Spleen (tissue), 7 donors: Measurements from ENCODE around the gene CRACR2A.

ENCODE experiments used
- POLR2AphosphoS5 ChIP-seq, 3 donors: sonication (generic); formaldehyde crosslinking; IDR thresholded peaks; one replicate each; pipeline ENCODE4 v1.5.1; 2017; ENCODE audit warnings: antibody characterized with exemption in 3 of 3
- TF ChIP-seq, protein P1 (sequence below), 11 experiments: fragments of 200-600 bp in 7 of 11; fragments of 450-650 bp in 4 of 11; sonication (generic) in 4 of 11; IDR thresholded peaks in 8 of 11; conservative IDR thresholded peaks in 3 of 11; 1 replicate in 7 of 11; 2 replicates in 4 of 11; pipeline versions ENCODE4 v1.4.0 to v1.8.0; 2016 to 2021; ENCODE audit warnings: antibody characterized with exemption in 11 of 11, inconsistent platforms in 4 of 11, mild to moderate bottlenecking in 1 of 11
- donor health status: DM: no; HTN: no; CAD: no; lungs with moderate emphysema.
- donor health status: DM: no; HTN: no; CAD: no.
- donor health status: DM: no; HTN: no; CAD: no.

DNA sequence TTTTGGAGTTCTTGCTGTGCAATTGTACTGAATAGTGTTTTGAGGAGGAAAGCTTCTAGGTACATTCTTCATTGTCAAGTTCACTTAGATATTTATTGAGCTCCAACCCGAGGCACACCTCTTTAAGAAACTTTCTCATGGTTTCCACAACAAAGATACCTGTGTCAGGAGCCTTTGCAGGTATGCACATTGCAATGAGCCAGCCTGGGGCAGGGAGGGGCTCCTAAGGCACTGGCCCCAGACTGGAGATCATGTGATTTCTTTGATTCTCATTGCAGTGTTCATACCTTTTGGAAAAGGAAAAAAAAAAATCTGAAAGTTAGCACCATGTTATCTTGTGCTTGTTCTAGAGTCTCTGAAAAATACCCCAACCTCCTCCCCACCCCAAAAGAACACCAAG is 181.6 kb downstream of the CRACR2A start:
- TF ChIP-seq, protein P1, sequence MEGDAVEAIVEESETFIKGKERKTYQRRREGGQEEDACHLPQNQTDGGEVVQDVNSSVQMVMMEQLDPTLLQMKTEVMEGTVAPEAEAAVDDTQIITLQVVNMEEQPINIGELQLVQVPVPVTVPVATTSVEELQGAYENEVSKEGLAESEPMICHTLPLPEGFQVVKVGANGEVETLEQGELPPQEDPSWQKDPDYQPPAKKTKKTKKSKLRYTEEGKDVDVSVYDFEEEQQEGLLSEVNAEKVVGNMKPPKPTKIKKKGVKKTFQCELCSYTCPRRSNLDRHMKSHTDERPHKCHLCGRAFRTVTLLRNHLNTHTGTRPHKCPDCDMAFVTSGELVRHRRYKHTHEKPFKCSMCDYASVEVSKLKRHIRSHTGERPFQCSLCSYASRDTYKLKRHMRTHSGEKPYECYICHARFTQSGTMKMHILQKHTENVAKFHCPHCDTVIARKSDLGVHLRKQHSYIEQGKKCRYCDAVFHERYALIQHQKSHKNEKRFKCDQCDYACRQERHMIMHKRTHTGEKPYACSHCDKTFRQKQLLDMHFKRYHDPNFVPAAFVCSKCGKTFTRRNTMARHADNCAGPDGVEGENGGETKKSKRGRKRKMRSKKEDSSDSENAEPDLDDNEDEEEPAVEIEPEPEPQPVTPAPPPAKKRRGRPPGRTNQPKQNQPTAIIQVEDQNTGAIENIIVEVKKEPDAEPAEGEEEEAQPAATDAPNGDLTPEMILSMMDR (IDR thresholded peaks at IDR 0.05 in 8 of 11, conservative IDR thresholded peaks at IDR 0.05 in 3 of 11): no peak
- TF ChIP-seq POLR2AphosphoS5 (IDR thresholded peaks at IDR 0.05): no peak
